Measurements from ENCODE around the gene LAMA2. TPM values are rescaled to one million over a fixed set of nuclear protein-coding genes. Genes with fewer than 3 reads are reported as not detected.

Gene LAMA2
- total and polyA plus RNA-seq, 2 of the 8 experiments (the other 6 are each of a cell fraction or from before 2014, with no cell fraction given) = 1.3 to 3.8 TPM

DNA sequence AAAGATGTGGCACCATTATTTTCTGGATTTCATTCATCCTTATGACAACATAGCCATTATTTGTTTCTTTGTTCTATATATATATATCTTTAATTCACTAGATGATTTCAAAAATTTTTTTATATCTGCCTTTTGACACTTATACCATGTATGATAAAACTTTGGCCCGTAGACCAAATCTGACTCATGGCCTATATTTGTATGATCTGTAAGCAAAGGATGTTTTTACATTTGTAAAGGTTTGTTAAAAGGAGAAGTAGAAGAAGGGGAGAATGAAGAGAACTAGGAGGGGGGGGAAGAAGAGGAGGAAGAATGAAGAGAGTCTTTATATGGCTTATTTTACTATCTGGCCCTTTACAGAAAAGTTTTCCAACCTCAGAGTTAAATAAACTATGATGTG is 279.7 kb downstream of the LAMA2 start (continued):
- TF ChIP-seq, protein P1, sequence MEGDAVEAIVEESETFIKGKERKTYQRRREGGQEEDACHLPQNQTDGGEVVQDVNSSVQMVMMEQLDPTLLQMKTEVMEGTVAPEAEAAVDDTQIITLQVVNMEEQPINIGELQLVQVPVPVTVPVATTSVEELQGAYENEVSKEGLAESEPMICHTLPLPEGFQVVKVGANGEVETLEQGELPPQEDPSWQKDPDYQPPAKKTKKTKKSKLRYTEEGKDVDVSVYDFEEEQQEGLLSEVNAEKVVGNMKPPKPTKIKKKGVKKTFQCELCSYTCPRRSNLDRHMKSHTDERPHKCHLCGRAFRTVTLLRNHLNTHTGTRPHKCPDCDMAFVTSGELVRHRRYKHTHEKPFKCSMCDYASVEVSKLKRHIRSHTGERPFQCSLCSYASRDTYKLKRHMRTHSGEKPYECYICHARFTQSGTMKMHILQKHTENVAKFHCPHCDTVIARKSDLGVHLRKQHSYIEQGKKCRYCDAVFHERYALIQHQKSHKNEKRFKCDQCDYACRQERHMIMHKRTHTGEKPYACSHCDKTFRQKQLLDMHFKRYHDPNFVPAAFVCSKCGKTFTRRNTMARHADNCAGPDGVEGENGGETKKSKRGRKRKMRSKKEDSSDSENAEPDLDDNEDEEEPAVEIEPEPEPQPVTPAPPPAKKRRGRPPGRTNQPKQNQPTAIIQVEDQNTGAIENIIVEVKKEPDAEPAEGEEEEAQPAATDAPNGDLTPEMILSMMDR (IDR thresholded peaks at IDR 0.05; ENCODE audit: control extremely low read depth in 1 of 3, insufficient read depth in 1 of 3, low read depth in 1 of 3, low read length in 3 of 3) = no peak
